HG02610 (cell line): ENCODE data around the gene SEC24D.
A peak's percentile ranks its signal among the peaks of the same experiment; 100 is the strongest.

Source experiments
- ATAC-seq: cut with Tn5 transposase; IDR thresholded peaks from one replicate; pipeline ENCODE4 v1.9.1; 2021; ENCODE audit warnings: mild to moderate bottlenecking, moderate library complexity; ENCODE audit not compliant: unreplicated experiment

Gene SEC24D

GRCh38 chr4:118776157-118776954, 59.6 kb downstream of the SEC24D start:
- no peak for ATAC-seq

- ATAC-seq, result no peak
Observed at GRCh38 chr4:118775405-118775804, 60.5 kb downstream of the SEC24D start.

DNA sequence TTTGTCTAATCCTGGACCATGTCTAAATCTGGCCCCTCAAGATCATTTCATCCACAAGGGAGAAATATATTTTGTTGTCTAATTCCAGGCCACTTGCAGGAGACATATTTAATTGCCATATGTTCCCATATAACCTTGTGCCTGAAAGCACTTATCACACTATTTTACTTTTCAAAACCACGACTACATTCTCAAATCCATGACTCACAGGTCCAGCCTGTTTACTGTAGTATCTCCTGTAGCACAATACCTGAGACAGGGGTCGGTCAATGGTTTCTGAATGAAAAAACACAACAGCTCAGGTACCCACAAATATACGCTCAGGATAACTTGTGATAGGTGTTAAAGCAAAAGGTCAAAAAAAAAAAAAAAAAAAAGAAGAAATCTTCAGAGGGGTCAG, 60.9 kb downstream of the SEC24D start:
- no peak for ATAC-seq

- no peak for ATAC-seq
Observed at GRCh38 chr4:118774321-118774720, 61.6 kb downstream of the SEC24D start.

- ATAC-seq, result no peak
Observed at GRCh38 chr4:118773429-118773792, 62.5 kb downstream of the SEC24D start.

DNA sequence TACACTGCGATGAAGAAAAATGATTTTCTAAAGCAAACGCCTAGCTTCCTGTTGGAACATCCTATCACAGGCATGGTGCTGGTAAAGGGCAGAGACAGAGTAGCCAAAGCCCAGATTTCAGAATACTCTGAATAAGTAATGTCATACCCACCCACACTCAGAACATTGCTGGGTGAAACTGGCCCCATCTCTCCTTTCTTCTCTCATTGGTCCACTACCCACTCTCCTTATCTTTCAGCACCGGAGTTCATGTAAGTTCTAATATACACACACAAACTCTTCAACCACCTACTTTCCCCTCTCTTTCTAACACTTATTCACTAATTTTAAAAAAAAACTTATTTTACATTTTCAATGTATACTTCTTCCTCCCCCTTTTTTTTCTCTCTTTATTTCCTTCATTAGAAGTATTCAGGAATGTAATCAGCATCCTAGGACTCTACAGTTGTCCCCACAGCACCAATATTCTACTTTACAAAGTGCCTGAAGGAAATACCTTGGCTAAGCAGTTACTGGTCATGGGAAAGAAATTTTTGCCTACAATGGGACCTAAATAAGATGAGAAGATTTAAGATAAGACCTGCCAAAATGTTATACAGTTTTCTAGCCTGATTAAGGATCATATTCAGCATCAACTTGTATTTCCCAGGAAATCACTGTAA, 63.0 kb downstream of the SEC24D start:
- no peak for ATAC-seq

DNA sequence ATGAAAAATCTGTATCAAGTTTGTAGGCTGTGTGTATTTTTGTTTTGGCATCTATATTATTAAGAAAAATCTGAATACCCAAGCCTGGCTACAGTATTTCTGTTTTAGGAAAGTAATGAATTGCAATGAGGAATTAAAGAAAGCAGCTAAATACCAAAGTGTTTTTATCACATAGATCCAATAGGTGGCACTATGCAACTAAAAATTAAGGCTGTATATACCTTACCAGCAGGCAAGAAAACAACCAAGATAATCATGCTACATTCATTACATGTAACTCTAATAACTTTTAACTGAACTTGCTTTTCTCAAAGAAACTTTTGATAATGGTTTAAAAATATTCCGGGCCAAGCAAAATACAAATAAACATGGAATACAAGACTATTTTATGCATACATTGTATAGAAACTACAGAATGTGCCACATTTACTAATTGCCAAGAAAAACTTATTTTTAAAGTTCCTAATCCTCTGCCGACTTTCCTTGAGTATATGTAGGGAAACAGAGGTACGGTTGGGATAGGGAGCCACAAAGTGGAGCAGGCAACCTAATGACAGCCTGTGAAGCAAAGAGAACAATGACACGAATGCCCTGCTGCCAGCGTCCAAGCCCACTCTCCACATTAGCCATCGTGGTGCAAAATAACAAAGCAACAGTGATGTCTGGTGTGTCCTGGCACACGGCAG, 63.7 kb downstream of the SEC24D start:
- peak; percentile 69 for ATAC-seq

DNA sequence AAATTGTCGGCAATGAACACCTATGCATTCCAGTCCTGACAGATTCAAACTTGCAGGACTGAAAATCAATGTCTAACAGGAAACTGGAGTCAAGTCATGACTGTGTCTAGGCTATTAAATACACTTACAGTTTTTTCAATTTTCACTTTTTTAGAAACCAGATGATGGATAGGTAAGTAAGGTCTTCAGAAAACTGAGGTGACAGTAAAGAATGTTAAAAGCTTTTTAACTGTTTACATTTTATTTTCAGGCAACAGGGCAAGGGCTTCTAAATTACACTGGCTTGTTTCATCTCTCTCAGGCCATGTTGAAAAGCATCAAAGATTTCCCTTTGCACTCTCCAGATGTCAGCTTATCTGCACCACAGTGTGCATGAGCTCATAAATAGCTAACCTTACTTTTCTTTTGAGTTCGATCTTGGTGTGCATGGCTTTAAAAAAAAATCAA, 65.2 kb downstream of the SEC24D start:
- no peak for ATAC-seq

DNA sequence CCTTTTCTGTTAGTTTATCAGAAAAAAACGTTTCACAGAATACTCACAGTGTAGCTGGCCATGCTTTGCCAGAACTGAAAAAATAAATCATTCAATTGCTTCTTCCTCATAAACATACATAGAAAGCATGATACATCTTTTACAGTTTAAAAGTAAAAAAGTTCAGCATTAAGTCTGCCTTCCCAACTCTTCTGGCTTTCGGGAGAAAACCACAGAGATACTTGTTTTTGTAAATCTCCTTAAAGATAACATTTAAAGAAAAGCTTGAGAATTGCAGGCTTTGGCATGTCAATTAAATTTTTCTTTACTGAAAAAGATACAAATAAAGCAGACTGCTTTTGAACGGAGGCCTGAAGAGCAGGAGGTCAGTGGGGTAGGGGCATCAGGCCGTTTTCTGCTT, 66.8 kb downstream of the SEC24D start:
- ATAC-seq, result no peak

GRCh38 chr4:118767109-118767508, 68.8 kb downstream of the SEC24D start:
- no peak for ATAC-seq

- ATAC-seq, result no peak
Observed at GRCh38 chr4:118765399-118765798, 70.5 kb downstream of the SEC24D start.

DNA sequence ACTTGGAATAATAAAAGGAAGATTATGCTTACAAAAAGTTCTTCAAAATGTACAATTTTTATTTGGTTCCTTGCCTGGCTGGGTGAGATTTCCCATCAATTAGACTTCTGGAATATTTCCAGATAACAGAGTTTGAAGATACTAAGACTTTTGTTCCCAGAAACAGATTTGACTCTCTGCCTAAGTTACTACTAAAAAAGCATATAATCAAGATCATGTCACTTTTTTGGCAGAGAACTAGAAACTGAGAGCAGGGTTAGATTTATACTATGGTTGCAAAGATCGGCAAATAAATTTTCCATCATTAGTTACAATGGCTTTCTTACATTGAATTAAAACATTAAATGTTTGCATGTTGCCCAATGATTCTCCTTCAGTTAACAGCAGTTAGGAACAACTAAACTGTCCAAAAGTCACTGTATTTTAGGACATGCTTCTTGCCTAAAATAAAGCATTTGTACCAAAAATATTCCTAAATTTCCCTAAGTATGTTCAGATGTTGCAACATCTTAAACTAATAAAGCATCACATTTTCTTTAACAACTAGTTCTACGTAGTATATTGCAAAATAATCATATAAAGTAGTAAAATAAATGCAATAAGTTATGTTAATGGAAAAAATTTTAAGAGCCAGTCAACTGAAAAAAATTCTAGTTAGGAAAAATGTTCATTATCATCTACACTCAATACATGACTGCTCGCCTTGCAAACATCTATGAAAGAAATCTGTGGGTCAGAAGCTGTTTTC, 73.0 kb downstream of the SEC24D start:
- no peak for ATAC-seq

DNA sequence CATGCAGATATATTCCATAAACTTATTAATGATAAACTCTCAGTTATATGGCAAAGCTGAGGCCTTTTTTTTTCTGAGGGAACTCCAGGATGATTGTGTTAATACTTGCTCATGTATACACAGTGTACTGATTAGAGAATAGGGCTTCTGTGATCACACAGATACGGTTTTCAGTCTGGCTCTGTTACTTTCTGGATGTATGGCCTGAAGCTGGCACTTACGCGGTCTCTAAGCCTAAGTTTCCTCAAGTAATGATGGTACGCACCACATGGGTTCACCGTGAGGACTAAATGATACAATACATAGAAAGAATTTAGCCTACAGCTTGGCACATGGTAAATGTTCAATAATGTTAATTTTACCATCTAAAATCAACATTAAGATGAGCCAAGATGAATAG, 73.8 kb downstream of the SEC24D start:
- no peak for ATAC-seq

DNA sequence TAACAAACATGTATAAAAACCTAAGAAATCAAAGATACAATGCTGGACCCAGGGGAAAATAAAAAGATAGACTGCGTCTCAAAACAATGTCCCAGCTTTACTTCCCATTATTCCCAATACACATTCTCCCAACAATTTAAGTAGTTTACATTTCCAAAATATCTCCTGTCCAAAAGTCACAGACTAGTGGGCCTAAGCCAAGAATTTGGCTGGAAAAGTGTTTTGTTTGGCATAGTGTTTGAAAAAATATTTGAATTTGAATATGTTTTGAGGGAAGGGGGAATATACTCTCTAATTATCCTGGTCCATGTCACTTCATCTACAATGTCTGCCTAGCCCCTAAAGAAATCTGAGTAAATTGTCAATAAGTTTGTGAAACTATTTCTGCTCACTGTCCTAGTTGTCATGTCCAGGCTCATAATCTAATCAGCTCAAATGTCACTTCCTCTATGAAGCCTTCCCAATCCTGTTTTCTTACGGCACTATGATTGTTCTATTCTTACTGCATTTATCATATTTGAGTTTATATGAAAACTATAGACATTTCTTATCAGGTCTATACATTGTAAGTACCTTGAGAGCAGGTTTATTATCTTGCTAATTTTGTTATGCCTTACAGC, 74.4 kb downstream of the SEC24D start:
- ATAC-seq, result no peak

DNA sequence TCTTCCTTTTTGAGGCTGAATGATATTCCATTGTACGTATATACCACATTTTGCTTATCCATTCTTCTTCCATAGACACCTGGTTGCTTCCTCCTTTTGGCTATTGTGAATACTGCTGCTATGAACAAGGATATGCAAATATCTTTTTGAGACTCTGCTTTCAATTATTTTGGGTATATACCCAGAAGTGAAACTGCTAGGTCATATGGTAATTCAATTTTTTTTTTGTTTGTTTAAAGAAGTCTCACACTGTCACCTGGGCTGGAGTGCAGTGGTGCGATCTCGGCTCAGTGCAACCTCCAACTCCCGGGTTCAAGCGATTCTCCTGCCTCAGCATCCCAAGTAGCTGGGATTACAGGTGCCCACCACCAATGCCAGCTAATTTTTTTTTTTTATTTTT, 75.4 kb downstream of the SEC24D start:
- ATAC-seq, result peak; percentile 99

GRCh38 chr4:118760092-118760491, 75.8 kb downstream of the SEC24D start:
- peak; percentile 39 for ATAC-seq

GRCh38 chr4:118759481-118759880, 76.4 kb downstream of the SEC24D start:
- ATAC-seq, result no peak

DNA sequence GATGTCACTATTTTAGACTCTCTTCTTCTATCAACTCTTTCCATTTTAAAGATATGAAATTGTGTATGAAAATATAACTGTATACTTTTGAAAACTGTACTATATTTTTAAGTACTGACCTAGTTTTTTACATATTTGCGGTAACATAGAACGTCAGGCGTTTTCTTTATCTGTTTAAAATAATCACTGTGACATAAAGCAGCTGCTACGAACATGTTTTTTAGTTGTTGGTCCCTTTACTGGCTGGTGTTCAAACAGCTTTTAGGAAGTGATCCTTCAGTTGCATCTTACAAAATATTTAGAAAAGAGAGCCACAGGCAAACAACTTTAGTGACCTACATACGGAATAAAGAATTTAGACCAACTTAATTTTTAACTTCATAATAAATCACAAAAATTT, 77.6 kb downstream of the SEC24D start:
- no peak for ATAC-seq

- ATAC-seq, result no peak
Observed at GRCh38 chr4:118757761-118758251, 78.1 kb downstream of the SEC24D start.

DNA sequence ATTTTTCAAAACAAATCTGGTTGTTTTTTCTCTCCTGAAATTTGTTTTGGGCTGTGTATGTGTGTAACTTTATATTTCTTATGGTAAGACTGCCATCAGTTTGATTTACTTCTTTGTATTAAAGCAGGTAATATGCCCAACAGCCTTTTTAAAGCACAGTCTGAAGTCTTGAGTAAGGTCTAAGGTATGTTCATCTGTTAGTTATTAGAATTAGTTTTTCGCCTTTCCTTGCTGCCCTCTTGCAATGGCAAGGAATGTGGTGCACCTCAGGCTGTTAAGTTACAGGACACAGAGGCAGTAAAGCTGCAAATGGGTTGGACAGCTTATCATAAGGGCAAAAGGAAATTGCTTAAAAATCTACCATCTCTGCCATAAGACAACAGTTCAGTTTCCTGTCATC, 79.0 kb downstream of the SEC24D start:
- ATAC-seq, result no peak

DNA sequence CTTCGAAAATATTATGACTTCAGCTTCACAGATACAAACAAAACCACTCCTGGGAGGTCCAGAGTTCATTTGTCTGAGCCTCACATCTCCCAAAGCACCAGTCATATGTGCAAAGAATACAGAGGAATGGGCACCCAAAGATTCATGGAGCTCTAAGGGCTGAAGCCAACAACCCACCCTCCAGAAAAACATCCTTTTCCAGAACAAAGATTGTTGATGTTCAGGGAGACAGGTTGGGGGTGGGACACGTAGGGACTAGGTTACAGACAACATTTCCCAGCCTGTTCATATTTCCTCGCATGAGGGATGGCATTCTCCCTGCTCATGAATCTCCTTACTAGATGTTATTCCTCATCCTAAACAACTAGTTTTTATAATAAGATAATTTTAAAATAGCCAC, 79.5 kb downstream of the SEC24D start:
- no peak for ATAC-seq
